Measurements from ENCODE around the gene DVL2. TPM values are rescaled to one million over a fixed set of nuclear protein-coding genes. Genes with fewer than 3 reads are reported as not detected.

Gene DVL2
- total and polyA plus RNA-seq, 2 donors (not counting 3 experiments of a cell fraction or from before 2014, with no cell fraction given), result 17.2 to 55.9 TPM

GRCh38 chr17:7219812-7220592, 14.3 kb downstream of the DVL2 start, which contains the start of the genes ACADVL and DLG4:
TSS of gene ACADVL (plus strand) at chr17:7219938. CDS start at chr17:7219985, 47 bp downstream.
TSS of gene DLG4 (minus strand) at chr17:7219836.
- Histone ChIP-seq H3K4me1 (ENCODE audit: control insufficient read depth, extremely low read depth, insufficient read depth, low read length) (peaks cover 29% of the 10 kb centered on the region), H3K4me3 (replicated peaks in 1 of 3; ENCODE audit: insufficient read depth in 1 of 3, low read depth in 1 of 3, low read length in 3 of 3) (peak within 1 kb of the TSS; percentile 51 to 69 (median 61)), H4K20me1 (replicated peaks; ENCODE audit: control insufficient read depth, extremely low read depth, insufficient read depth, low read length) (no peaks in the 10 kb centered on the region), H3K79me2 (ENCODE audit: control insufficient read depth, insufficient read depth, low read length) (peaks cover 11% of the 10 kb centered on the region), H3K9me3 (replicated peaks; ENCODE audit: control insufficient read depth, insufficient read depth, low read length) (no peaks in the 10 kb centered on the region), H3K36me3 (ENCODE audit: control insufficient read depth in 2 of 2, extremely low read depth in 1 of 2, insufficient read depth in 2 of 2, low read length in 2 of 2) (peaks cover 15 to 30% of the 10 kb centered on the region in 2 experiments), H3K27ac (ENCODE audit: insufficient read depth, low read depth, low read length) (peak within 1 kb of the TSS; percentile 71), H2AFZ (ENCODE audit: low read depth, low read length) (peak within 1 kb of the TSS; percentile 46), H3K9me1 (replicated peaks; ENCODE audit: control insufficient read depth, extremely low read depth, insufficient read depth, low read length) (no peaks in the 10 kb centered on the region), H3K4me2 (ENCODE audit: insufficient read depth, low read length) (peak within 1 kb of the TSS; percentile 65), H3K9ac (replicated peaks; ENCODE audit: extremely low read depth, insufficient read depth, low read length) (peak within 1 kb of the TSS; percentile 72), H3K27me3 (ENCODE audit: control insufficient read depth in 2 of 2, insufficient read depth in 2 of 2, low read length in 2 of 2) (no peaks in the 10 kb centered on the region)
- CTCF ChIA-PET, result interaction anchor here (0.6 to 4.5 kb wide), 17 partner anchors 10 to 174 kb away, joined by 3 to 94 read pairs (median 4); partner anchors contain the start of genes DVL2, GABARAP, GPS2 and PHF23
- intact Hi-C loops (cut with micrococcal nuclease), result loop anchor here (1.0 to 2.0 kb wide), 3 partner anchors 19 to 43 kb away; partner anchors contain the start of gene PHF23
- DNase-seq (ENCODE audit: low read depth, low spot score) (peak; percentile 85), FAIRE-seq (peak; percentile 85)
- dilution Hi-C loops (cut with MboI; ENCODE audit: extremely low pct_ligation_motif_present, low sequenced_read_pairs), result no loop called here
- no peak for TF ChIP-seq EZH2 (IDR thresholded peaks at IDR 0.05; ENCODE audit: borderline replicate concordance, low read depth, low read length, severe bottlenecking)
- TF ChIP-seq FOS (IDR thresholded peaks at IDR 0.05; ENCODE audit: borderline replicate concordance, insufficient read depth, low read length), result peak; percentile 88
- TF ChIP-seq MAX (IDR thresholded peaks at IDR 0.05; ENCODE audit: insufficient read depth, insufficient read length), result peak; percentile 30
- peak; percentile 3 for TF ChIP-seq MYC (IDR thresholded peaks at IDR 0.05; ENCODE audit: low read depth, low read length)
- TF ChIP-seq POLR2AphosphoS5 (IDR thresholded peaks at IDR 0.05; ENCODE audit: insufficient read depth, low read depth, low read length), result peak; percentile 93
- peak; percentile 83 for TF ChIP-seq POLR2A (IDR thresholded peaks at IDR 0.05; ENCODE audit: low read depth, low read length)
- no peak for TF ChIP-seq GATA2 (IDR thresholded peaks at IDR 0.05; ENCODE audit: insufficient read depth, insufficient read length, low read depth, low read length)
- TSS peak; percentile 19 for BruUV-seq (replicated peaks)
- POLR2A ChIA-PET, result interaction anchor here (0.8 to 1.3 kb wide), 2 partner anchors 13 to 174 kb away, joined by 3 to 6 read pairs; no protein-coding TSS in a partner anchor

All from endothelial cell of umbilical vein (primary cell).